Measurements from ENCODE around the gene ADIPOR2.

Gene ADIPOR2

GRCh38 chr12:1690578-1691122 is at the start of gene ADIPOR2:
Gene ADIPOR2 (plus strand): TSS chr12:1691070. CDS start chr12:1754344, 63,274 bp downstream.
- FAIRE-seq, result no peak

GRCh38 chr12:1642513-1642912 is 48.4 kb upstream of the ADIPOR2 start:
- FAIRE-seq, result no peak

- FAIRE-seq, result no peak
Observed at GRCh38 chr12:1643043-1643442, 47.8 kb upstream of the ADIPOR2 start.

- FAIRE-seq, result no peak
Observed at GRCh38 chr12:1643905-1644533, 46.9 kb upstream of the ADIPOR2 start.

- FAIRE-seq, result no peak
Observed at GRCh38 chr12:1644534-1645438, 46.1 kb upstream of the ADIPOR2 start.

- FAIRE-seq, result no peak
Observed at GRCh38 chr12:1645819-1646218, 45.1 kb upstream of the ADIPOR2 start.

- FAIRE-seq, result no peak
Observed at GRCh38 chr12:1646569-1647284, 44.1 kb upstream of the ADIPOR2 start.

GRCh38 chr12:1647285-1647669 is 43.6 kb upstream of the ADIPOR2 start:
- no peak for FAIRE-seq

- no peak for FAIRE-seq
Observed at GRCh38 chr12:1650260-1650977, 40.5 kb upstream of the ADIPOR2 start.

GRCh38 chr12:1650978-1651361 is 39.9 kb upstream of the ADIPOR2 start:
- FAIRE-seq, result no peak

GRCh38 chr12:1651946-1652345 is 38.9 kb upstream of the ADIPOR2 start:
- no peak for FAIRE-seq

GRCh38 chr12:1655225-1655788 is 35.6 kb upstream of the ADIPOR2 start:
- FAIRE-seq, result no peak

GRCh38 chr12:1656902-1657301 is 34.0 kb upstream of the ADIPOR2 start:
- FAIRE-seq, result no peak

- no peak for FAIRE-seq
Observed at GRCh38 chr12:1657688-1658087, 33.2 kb upstream of the ADIPOR2 start.

- FAIRE-seq, result no peak
Observed at GRCh38 chr12:1660304-1661187, 30.3 kb upstream of the ADIPOR2 start.

GRCh38 chr12:1661553-1662335 is 29.1 kb upstream of the ADIPOR2 start:
- no peak for FAIRE-seq

- FAIRE-seq, result no peak
Observed at GRCh38 chr12:1662761-1663439, 28.0 kb upstream of the ADIPOR2 start.

- FAIRE-seq, result no peak
Observed at GRCh38 chr12:1663440-1664132, 27.3 kb upstream of the ADIPOR2 start.

- FAIRE-seq, result no peak
Observed at GRCh38 chr12:1665366-1665765, 25.5 kb upstream of the ADIPOR2 start.
